Activated CD4-positive, alpha-beta T cell treated with anti-CD3 and anti-CD28 coated beads, Interleukin-2, Interleukin-6, amounts not matched to agents 100 ng/mL and 50 ng/mL, durations not matched to agents 16 hours and 8 hours (primary cell): Measurements from ENCODE around the gene GRIK2.
"Not testable (repeated sequence)": the region's sequence is repeated elsewhere in the genome, so short reads cannot be mapped to it uniquely, and the experiment has no call there.

ENCODE experiments used
- DNase-seq: peaks from one replicate; pipeline ENCODE4 v3.0.0-alpha.2; 2020

Gene GRIK2

DNA sequence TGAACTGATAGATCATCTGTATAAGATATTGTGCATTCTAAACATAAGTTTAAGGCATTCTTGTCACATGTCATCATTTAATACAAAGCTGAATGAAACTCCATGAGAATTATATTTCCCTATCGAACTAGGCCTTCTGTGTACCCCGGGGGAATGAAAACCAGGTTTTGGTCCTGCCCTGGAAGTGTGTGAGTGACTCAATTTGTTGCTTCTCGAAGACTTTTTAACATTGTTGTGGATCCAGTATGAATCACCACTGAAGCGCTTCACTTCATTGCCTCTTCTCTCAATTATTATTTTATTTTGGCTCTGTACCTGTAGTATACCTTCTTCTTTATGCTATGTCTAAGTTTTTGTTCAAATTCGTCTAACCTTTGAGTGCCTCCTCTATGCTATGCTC, 150.8 kb downstream of the GRIK2 start:
- DNase-seq = no peak

DNA sequence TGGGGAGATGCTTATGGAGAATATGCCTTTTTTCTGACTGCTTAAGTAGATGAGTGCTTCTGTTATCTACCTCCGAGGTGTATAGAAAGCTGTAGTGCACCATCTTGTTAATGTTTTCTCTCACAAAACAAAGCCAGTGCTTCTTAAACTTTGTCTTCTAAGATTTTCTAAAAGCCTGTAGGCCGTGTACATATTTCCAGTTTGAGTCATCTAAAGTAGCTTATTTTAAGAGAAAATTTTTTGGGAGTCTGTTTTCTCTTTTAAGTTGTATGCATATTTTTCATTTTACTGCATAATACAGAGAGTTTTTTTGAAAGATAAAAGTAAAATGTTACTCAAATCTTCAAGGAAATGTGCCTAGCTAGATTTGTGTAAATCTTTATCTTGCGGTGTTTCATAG, 151.7 kb downstream of the GRIK2 start:
- DNase-seq = no peak

DNA sequence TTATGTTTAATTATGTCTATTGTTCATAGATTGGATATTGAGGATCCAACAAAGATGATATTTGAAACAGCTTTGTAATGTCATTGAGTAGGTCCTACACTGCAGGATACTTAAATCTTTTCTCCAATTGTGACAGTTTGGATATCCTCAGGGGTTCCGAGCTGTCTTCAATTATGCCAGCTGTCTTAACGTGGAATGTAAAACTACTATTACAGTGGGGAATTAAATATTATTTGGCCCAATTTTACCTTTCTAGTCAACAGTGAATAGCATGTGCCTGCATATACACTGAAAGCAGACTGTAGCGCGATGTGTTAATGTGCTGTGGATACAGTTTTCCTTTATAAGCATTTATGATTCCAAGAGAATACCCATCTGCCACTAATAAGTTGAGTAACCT, 156.9 kb downstream of the GRIK2 start:
- no peak for DNase-seq

DNA sequence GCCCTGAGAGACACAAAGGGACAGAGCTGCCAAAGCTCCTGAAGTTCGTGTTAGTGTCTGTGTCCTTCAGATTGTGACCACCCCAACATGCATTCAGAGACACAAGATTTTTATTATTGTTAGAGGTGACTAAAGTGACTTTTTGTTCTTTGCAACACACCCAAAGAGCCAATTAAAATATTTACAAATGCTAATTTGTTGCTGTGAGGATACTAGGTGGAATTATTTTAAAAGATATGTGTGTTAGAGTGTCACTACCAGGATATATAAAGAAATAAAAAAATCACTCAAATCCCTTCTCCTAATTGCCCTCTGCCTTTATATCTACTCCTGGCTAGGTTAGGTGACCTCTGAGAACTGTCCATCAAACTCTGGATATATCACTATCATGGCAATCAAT, 160.7 kb downstream of the GRIK2 start:
- DNase-seq = no peak

DNA sequence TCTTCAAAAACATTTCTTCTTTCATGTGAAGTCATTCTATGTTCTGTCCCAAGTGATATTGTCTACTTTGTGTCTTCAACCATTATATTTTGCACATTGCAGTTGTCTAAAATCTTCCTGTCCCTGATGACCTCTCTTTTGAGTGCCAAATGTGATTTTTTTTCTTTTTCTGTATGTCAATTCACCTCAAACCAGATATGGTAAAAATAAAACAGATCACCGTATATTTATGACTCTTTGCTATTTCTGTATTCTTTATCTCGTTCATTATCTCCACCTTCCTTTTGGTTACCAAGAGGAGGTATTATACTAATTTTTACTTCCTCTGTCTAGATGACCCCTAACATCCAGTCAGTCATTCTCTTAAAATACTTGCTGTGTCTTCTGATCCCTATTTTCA, 165.2 kb downstream of the GRIK2 start:
- DNase-seq = no peak

DNA sequence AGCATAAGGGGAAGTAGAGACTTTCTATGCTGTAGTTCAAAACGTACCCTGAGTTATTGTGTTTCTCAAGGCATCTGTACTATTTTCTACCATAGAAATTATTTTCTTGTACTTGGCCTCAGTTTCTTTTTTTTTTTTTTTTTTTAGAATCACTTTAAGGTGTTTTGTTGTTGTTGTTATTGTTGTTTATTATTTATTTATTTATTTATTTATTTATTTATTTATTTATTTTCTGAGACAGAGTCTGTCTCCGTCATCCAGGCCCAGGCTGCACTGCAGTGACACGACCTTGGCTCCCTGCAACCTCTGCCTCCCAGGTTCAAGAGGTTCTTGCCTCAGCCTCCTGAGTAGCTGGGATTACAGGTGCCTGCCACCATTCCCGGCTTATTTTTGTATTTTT, 179.1 kb downstream of the GRIK2 start:
- DNase-seq = no peak

DNA sequence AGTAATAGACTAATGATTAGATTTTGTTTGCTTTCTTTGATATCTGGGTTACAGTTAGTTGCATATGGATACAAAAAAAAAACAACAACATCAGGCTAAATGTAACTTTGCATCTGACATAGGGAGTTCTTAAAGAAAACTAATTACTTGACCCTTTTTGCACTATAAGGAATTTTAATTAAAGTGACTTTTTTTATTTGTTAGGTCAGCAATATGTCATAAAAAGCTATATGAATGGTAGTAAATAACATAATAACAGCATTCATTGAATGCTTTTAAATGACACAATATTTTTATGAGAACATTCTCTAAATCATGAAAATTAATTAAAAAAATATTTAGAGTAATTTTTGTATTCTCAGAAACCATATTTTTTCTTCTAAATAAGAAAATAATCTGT, 183.6 kb downstream of the GRIK2 start:
- DNase-seq = no peak

DNA sequence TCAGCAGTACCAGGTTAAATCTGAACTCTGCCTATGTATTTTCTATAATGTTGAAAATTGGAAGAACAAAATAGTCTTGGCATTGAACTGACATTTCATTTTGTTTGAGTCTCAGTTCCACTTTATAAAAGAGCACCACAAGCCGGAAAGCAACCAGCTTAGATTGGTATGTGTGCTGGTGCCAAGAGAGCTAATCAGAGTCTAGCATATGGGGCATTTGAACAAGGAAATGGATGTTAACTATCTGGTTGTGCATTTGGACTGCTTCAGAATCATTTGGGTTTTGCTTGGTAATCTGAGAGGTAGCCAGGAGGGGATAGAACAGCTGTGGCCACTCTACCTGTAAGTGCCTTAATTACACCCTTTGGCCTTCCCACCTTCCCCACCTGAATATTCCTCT, 184.8 kb downstream of the GRIK2 start:
- no peak for DNase-seq

DNA sequence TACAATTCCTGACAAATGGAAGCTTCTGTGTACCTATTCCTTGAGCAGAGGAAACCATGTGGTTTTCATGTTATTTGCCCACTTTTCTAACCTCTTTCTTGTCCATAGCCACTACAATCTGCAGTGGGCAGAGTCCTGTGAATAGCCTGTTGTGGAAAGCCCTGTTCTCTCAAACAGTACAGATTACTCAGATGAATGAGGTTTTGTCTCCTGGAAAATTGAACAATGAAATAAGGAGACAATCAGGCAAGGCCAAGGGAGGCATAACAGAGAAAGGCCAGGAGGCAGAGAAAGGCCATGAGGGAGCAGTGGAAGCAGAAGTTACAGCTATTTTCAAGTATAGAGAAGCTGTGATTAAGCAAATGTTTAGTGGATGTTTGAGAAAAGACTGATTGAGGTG, 189.3 kb downstream of the GRIK2 start:
- DNase-seq = no peak

DNA sequence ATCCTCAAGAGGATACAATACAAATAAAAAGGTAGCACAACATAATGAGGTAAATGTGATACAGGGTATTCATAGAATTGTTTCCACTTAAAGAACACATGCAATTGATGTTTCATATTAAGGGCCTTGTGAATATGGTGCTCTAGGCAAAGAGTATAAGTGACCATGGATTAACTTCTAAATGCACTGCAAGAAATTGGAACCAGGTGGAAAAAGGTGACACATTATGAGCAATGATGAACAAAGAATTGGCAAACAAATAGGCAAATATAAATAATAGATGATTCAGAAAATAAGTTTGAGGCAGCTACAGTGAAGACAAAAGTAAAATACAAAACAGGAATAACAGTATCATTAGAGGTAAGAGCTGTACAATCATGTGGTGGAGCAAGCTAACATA, 192.0 kb downstream of the GRIK2 start:
- no peak for DNase-seq

DNA sequence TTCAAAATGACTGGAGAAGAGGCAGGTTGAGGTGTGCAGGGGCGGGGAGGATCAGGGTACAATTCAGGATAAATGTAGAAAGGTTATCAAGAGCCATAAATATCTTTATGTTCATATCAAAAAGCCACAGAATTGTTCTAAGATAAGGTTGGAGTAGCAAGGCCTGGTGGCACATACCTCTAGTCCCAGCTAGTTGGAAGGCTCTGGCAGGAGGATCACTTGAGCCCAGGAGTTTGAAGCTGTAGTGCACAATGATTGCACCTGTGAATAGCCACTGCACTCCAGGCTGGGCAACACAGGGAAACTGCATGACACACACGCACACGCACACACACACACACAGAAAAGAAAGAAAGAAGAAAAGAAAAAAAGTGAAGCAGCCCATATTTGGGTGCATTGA, 194.8 kb downstream of the GRIK2 start:
- DNase-seq = no peak

DNA sequence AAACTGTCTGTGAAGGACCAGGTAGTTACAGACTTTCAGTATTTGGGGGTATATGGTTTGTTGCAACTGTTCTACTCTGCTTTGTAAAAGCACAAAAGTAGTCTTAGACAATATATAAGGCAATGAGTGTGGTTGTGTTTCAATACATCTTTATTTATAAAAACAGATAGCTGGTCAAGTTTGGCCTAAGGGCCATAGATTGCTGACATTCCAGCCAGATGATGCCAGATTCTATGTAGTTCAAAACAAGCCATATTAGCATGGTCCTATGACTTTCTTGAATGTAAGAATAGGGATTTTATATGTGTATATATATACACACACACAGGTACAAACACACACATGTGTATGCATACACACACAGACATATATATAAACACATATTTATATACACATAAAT, 201.8 kb downstream of the GRIK2 start:
- DNase-seq = no peak

DNA sequence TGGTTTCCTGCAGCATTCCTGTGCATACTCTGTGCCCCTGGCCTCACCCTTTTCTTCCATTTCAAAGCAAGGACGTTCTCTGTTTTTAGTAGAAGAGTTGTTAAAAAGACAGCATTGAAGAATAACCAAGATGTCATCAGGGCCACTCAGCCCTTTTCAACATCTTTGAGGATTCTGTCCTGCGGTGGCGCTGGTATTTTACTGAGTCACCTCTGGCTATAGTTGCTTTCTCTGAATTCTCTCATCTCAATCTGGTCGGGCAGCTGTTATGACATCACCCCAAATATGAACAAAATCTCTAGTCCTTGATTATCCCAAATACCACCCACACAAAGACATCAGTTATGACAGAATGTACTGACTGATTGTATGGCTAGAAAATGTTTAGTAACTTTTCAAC, 204.2 kb downstream of the GRIK2 start:
- no peak for DNase-seq

DNA sequence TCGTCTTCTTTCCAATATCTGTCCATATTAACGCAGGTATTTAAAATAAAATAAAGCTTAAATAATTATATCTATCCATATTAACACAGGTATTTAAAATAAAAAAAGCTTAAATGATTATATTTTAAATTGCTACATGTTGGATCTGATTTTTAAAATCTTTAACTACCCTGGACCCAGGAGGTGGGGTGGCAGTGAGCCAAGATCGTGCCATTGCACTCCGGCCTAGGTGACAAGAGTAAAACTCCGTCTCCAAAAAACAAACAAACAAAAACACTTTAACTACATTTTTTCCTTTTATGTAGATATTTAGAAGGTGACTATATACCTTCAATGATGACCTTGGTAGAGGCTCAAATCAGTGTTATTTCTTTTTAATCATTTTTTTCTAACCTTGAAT, 211.9 kb downstream of the GRIK2 start:
- no peak for DNase-seq

DNA sequence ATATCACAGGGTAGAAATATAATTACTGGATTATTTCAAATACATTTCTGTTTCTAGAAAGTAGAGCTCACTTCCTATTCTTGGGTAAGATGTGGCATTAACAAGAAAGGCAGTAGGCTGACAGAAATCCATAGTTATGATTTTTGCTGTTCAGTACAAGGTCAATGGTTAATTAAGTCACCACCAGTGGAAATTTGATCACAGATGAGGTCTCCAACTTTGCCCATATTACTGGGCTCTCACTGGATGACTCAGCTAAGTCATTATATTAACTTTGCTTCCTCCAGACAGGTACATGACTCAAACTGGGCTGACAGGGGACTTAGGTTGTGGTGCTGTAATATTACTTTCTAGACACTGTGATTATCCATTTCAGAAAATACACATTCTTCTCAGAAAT, 212.4 kb downstream of the GRIK2 start:
- DNase-seq = peak; percentile 37

DNA sequence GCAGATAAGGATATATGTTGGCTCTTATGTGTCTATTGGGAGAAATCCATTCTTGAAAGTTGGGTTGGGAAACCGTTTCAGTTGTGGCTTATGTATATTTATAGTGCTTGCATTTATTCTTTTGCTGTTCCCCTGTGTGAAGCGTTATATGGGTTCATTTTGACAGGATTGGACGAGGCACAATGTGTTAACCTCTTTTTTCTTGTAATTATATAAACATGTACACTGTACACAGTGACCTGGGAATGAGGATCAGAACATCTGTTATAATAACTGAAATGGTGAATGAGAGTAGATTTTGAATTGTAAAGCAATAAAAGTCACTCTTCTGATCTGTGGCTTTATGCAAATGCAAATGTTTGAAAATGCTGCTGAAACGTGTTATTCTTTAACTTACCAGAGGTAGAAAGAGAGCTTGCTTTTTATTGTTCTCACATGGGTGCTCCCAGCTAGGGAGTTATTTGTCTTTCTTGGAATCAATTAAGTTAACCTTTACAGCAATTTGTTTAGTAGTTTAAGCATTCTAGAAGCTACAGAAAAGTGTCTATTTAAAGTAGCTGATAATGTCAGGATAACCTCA, 213.7 kb downstream of the GRIK2 start:
- DNase-seq = no peak

DNA sequence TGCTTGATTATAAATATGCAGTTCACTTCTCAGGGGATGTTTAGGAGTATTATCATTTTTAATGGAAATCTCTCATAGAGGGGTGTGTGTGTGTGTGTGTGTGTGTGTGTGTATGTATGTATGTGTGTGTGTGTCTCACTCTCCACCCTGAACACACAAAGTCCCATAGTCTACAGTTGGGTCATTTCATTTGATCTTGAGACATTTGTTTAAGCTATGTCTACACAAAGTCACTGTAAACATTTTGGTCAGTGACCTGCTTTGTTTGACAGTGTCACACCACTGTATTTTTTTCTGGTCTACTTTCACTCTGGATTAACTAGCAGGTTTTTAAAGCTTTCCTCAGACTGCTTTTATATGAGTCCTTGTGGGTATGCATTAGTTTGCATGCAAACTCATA, 215.2 kb downstream of the GRIK2 start:
- DNase-seq = no peak

DNA sequence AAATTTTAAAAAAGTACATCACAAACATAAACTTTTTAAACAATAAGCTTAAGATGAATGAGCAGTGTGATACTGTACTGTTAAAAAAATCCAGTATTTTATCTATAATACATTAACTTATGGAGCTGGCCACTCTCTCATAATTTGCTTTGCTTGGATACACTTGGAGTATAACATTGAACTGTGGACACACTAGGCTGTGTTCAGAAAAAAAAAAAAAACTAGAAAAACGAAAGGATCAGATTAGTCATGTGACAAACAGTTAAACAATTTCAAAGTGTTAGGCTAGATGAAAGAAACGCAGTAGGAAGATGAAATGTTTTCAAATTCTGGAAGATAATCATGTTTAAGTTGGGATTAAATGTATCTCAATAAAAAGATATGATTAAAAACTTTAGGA, 220.0 kb downstream of the GRIK2 start:
- DNase-seq = no peak

DNA sequence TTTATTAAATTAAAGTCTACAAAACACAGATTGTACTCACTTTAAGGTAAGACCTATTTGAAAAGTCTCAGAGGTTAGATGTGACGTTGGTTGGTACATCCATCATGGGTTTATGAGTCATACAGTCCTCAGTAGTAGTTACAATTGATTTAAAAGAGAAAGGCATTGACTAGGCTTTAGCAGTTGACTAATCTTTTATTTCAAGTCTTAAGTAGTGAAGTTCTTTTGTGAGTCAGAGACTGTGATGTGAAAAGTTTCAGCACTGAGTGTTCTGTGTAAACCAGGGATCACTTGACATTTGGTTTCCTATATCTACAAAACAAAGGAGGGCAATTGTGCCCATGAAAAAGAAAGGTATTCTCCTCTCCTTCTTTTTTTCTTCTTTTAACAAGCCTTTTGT, 221.3 kb downstream of the GRIK2 start:
- DNase-seq = peak; percentile 9

DNA sequence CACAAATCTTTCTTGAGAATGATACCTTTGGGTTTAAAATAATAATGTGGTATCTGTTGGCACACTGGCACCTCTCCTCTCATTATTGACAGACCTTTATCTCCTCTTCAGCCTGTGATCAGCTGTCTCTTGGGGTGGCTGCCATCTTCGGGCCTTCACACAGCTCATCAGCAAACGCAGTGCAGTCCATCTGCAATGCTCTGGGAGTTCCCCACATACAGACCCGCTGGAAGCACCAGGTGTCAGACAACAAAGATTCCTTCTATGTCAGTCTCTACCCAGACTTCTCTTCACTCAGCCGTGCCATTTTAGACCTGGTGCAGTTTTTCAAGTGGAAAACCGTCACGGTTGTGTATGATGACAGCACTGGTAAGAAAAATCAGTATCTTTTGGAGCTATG, 232.8 kb downstream of the GRIK2 start:
- no peak for DNase-seq

DNA sequence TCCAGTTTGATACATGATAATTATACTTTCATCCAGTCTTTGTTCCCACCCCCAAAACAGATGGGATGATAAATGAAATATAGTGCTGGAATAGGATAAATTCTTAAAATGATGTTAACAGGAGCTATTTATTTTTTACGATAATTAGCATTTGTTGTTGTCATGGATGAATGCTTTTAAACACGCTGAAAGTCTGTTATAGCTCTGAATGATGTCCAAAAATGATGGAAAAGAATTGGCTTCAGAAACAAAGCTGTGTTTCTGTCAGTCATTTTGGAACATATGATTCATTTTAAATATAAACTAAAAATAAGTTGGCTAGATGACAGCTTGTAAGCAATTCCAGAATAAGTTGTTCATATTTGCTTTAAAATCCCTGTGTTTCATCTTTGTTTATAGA, 237.4 kb downstream of the GRIK2 start:
- DNase-seq = no peak

DNA sequence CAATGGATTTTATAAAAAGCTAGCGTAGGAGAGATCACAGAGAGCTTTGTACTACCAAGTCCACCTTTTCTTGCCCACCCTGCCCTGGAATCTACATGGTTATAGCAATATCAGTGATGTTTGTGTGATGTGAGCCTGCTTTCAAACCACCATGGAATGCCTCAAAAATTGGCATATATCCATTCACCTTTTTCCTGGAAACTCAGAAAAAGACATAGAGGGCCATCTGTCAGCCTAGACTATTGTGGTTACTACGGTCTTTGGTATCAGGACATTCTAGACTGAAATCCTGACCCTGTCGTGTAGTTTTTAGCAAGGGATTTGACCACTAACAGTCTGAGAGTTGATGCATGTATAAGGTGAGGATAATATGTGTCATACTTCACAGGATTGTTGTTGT, 239.6 kb downstream of the GRIK2 start:
- no peak for DNase-seq

DNA sequence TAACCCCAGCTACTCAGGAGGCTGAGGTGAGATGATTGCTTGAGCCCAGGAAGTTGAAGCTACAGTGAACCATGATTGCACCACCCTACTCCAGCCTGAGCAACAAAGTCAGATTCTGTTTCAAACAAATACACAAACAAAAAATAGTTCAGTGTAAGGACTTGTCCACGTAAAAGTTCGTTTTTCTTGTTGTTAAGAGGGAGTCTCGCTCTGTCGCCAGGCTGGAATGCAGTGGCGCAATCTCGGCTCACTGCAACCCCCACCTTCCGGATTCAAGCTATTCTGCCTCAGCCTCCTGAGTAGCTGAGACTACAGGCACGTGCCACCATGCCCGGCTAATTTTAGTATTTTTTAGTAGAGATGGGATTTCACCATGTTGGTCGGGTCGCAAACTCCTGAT, 245.4 kb downstream of the GRIK2 start:
- not testable (repeated sequence) for DNase-seq

DNA sequence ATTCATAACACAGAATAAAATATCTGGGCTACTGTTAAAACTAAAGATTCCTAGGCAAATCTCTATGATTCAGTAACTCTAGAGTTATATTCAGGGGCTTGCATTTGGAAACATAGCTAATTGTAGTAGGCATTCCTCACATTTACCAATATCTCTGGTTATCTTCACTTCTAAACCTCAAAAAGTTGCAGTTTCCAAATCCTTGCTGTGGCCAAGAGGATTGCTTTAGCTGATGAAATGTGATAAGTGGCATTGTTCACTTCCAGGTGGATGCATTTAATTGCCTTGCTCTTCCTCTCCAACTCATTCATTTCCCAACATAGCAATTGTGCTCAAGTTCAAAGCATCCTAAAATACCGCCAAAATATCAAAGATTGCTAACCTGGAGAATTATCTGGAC, 246.6 kb downstream of the GRIK2 start:
- DNase-seq = no peak

DNA sequence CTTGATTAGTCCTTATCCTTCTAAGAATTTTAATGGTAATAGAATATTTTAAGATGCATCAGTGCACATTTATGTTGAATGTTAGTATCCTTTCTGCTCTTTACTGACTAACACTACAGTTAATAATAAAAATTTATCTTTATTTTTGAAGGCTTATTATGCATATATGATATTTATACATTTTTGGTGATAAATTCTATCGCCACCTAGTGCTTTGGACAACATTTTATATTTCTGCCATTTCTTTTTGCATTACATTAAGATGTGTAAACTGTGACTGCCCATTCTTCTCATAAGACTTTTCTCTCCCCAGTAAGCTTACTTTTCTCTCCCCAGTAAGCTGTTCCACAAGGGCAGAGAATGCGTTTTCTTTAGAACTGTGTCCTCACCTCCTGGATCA, 252.3 kb downstream of the GRIK2 start:
- no peak for DNase-seq
